B cell (primary cell): ENCODE data around the gene KNOP1. TPM values are rescaled to one million over a fixed set of nuclear protein-coding genes. Genes with fewer than 3 reads are reported as not detected.

Source experiments
- ATAC-seq: fragments of 200-7000 bp; cut with Tn5 transposase; one replicate; pipeline ENCODE4 v1.10.0; 2021; ENCODE audit warnings: low read depth, mild to moderate bottlenecking, moderate number of reproducible peaks, moderate library complexity
- CTCF ChIA-PET: fragments of 350-600 bp; sonication (Branson Sonifier 250); formaldehyde crosslinking; loops from one replicate; lab custom pipeline; 2021; ENCODE audit warnings: antibody characterized with exemption, inconsistent platforms; lab: Charles Lee
- POLR2A ChIA-PET: fragments of 350-600 bp; sonication (Branson Sonifier 250); formaldehyde crosslinking; loops from one replicate; lab custom pipeline; 2021; ENCODE audit warnings: antibody characterized with exemption; lab: Charles Lee
- DNase-seq: peaks from one replicate; pipeline ENCODE4 v3.0.0; 2013
- H2AFZ ChIP-seq: 2 replicates; pipeline ENCODE4 v1.6.1; 2012; ENCODE audit warnings: mild to moderate bottlenecking, low read depth, low read length; ENCODE audit not compliant: insufficient read depth, poor library complexity, severe bottlenecking
- H3K27ac ChIP-seq, 2 donors: 1 replicate in 1 of 2; 2 replicates in 1 of 2; pipeline ENCODE4 v1.5.1; 2012 to 2013; ENCODE audit warnings: low read length in 2 of 2, mild to moderate bottlenecking in 2 of 2, moderate library complexity in 1 of 2
- H3K27me3 ChIP-seq, 4 experiments: fragments of 200-600 bp in 1 of 4; sonication (generic) in 1 of 4; replicated peaks in 1 of 4; 1 replicate in 2 of 4; 2 replicates in 2 of 4; pipeline versions ENCODE4 v1.6.1 to v1.7.0; 2013 to 2016; ENCODE audit warnings: low read length in 3 of 4, mild to moderate bottlenecking in 2 of 4, mixed read lengths in 1 of 4, moderate library complexity in 1 of 4; ENCODE audit not compliant: insufficient read depth in 4 of 4, control insufficient read depth in 3 of 4; ENCODE audit errors: control extremely low read depth in 1 of 4
- H3K36me3 ChIP-seq, 2 experiments: replicated peaks in 1 of 2; 1 replicate in 1 of 2; 2 replicates in 1 of 2; pipeline versions ENCODE4 v1.6.1 to v1.7.1; 2013; ENCODE audit warnings: low read length in 1 of 2; ENCODE audit not compliant: insufficient read depth in 2 of 2, control insufficient read depth in 1 of 2; ENCODE audit errors: control extremely low read depth in 1 of 2, extremely low read depth in 1 of 2
- H3K4me1 ChIP-seq, 2 donors: fragments of 200-600 bp in 1 of 2; sonication (generic) in 1 of 2; 1 replicate in 1 of 2; 2 replicates in 1 of 2; pipeline versions ENCODE4 v1.5.1 to v1.6.1; 2013 to 2017; ENCODE audit warnings: low read length in 2 of 2; ENCODE audit not compliant: control insufficient read depth in 2 of 2, insufficient read depth in 2 of 2
- H3K4me2 ChIP-seq: replicated peaks from 2 replicates; pipeline ENCODE3; 2012; ENCODE audit warnings: mild to moderate bottlenecking, low read depth, low read length; ENCODE audit not compliant: poor library complexity, severe bottlenecking
- H3K4me3 ChIP-seq, 5 experiments: fragments of 200-600 bp in 1 of 5; sonication (generic) in 1 of 5; 1 replicate in 3 of 5; 2 replicates in 2 of 5; pipeline versions ENCODE4 v1.5.1 to v1.7.0; 2011 to 2016; ENCODE audit warnings: low read length in 4 of 5, mild to moderate bottlenecking in 4 of 5, low read depth in 2 of 5, control low read depth in 1 of 5, moderate library complexity in 1 of 5; ENCODE audit not compliant: insufficient read depth in 1 of 5; ENCODE audit errors: control extremely low read depth in 1 of 5, extremely low read depth in 1 of 5
- H3K79me2 ChIP-seq: fragments of 200-600 bp; sonication (generic); one replicate; pipeline ENCODE4 v1.6.0; 2016; ENCODE audit warnings: low read length; ENCODE audit not compliant: control insufficient read depth, insufficient read depth
- H3K9ac ChIP-seq: fragments of 200-600 bp; sonication (generic); 2 replicates; pipeline ENCODE4 v1.6.1; 2017; ENCODE audit warnings: mild to moderate bottlenecking, low read length, moderate library complexity
- H3K9me3 ChIP-seq, 3 donors: one replicate each; pipeline versions ENCODE4 v1.6.1 to v1.7.1; 2013; ENCODE audit warnings: low read length in 2 of 3; ENCODE audit not compliant: control insufficient read depth in 2 of 3, insufficient read depth in 1 of 3; ENCODE audit errors: control extremely low read depth in 1 of 3
- H4K20me1 ChIP-seq: 2 replicates; pipeline ENCODE4 v1.6.0; 2012; ENCODE audit warnings: mild to moderate bottlenecking, low read length; ENCODE audit not compliant: insufficient read depth, control insufficient read depth, poor library complexity, severe bottlenecking
- H3K27ac Mint-ChIP-seq: one replicate; pipeline ENCODE4 v1.8.0; 2021; ENCODE audit warnings: mixed read lengths
- H3K27me3 Mint-ChIP-seq: one replicate; pipeline ENCODE4 v1.8.0; 2021; ENCODE audit warnings: mixed read lengths
- H3K4me1 Mint-ChIP-seq: one replicate; pipeline ENCODE4 v1.8.0; 2021; ENCODE audit warnings: mixed read lengths
- H3K4me3 Mint-ChIP-seq: one replicate; pipeline ENCODE4 v1.8.0; 2021; ENCODE audit warnings: mixed read lengths
- H3K9me3 Mint-ChIP-seq: one replicate; pipeline ENCODE4 v1.8.0; 2022; ENCODE audit warnings: mixed read lengths; ENCODE audit not compliant: insufficient read depth
- CTCF ChIP-seq: fragments of 200-600 bp; IDR thresholded peaks from one replicate; pipeline ENCODE4 v1.8.0; 2022; ENCODE audit warnings: antibody characterized with exemption, mild to moderate bottlenecking
- EZH2 ChIP-seq: IDR thresholded peaks from 2 replicates; pipeline ENCODE4 v1.6.1; 2012; ENCODE audit warnings: borderline replicate concordance, low read depth, mild to moderate bottlenecking, moderate library complexity, low read length; ENCODE audit not compliant: insufficient read depth, poor library complexity, severe bottlenecking
- WGBS: methylation state at CpG from one replicate; pipeline ENCODE4 v1.1.5; 2013; ENCODE audit warnings: missing lambda C conversion rate; ENCODE audit not compliant: insufficient coverage; 5-methylcytosine and 5-hydroxymethylcytosine counted together
- intact Hi-C: fragments of 100-400 bp; cut with micrococcal nuclease; formaldehyde crosslinking; loops from one replicate; pipeline ENCODE4 v1.10.0; 2022
- polyA plus RNA-seq: library from polyadenylated mRNA; depleted of rRNA; stranded (reverse); fragments of >200 nt; gene quantifications from 2 replicates; pipeline ENCODE4 v1.2.3, GENCODE V29; 2012
- total RNA-seq, 2 donors: library from RNA; stranded (reverse); fragments of 120-200 nt in 1 of 2; gene quantifications; 1 replicate in 1 of 2; 2 replicates in 1 of 2; pipeline versions ENCODE4 v1.2.3 to v1.2.4, GENCODE V29; 2013 to 2022

KNOP1 gene
- total and polyA plus RNA-seq, 2 donors (not counting 1 experiment from before 2014, with no cell fraction given), result 1.6 to 16.9 TPM

- H3K4me2 ChIP-seq, result no peak overlapping the region
- peaks cover 0 to 44% of the 10 kb centered on the region in 2 experiments for H3K36me3 ChIP-seq
- Mint-ChIP-seq H3K9me3 (no peaks in the 10 kb centered on the region), H3K4me1 (peaks cover 13% of the 10 kb centered on the region), H3K4me3 (no peak overlapping the region), H3K27me3 (no peaks in the 10 kb centered on the region), H3K27ac (no peak overlapping the region)
- no peak overlapping the region for H3K4me3 ChIP-seq
- TF ChIP-seq EZH2, result no peak
- H3K9me3 ChIP-seq, result no peaks in the 10 kb centered on the region
- H3K79me2 ChIP-seq, result peaks cover 38% of the 10 kb centered on the region
- no peak for ATAC-seq
- 97% methylated on average over 9 of the region's 11 CpGs for WGBS
- peaks cover 8% of the 10 kb centered on the region in 2 donors for H3K4me1 ChIP-seq
- POLR2A ChIA-PET, result no interaction called here
- H4K20me1 ChIP-seq, result peaks cover 12% of the 10 kb centered on the region
- no peak overlapping the region for H2AFZ ChIP-seq
- intact Hi-C loops, result no loop called here
- H3K9ac ChIP-seq, result no peak overlapping the region
- no peak overlapping the region for H3K27ac ChIP-seq
- CTCF ChIA-PET, result no interaction called here
- DNase-seq, result no peak
- no peaks in the 10 kb centered on the region for H3K27me3 ChIP-seq
These were observed 5.5 kb downstream of the KNOP1 start for GRCh38 chr16:19712418-19713058.

- Histone ChIP-seq H3K27ac (no peak overlapping the region), H3K27me3 (no peaks in the 10 kb centered on the region), H2AFZ (no peak overlapping the region), H4K20me1 (peaks cover 12% of the 10 kb centered on the region), H3K9me3 (no peaks in the 10 kb centered on the region), H3K4me3 (no peak overlapping the region), H3K4me2 (no peak overlapping the region), H3K36me3 (peaks cover 0 to 46% of the 10 kb centered on the region in 2 experiments), H3K4me1 (no peaks in the 10 kb centered on the region), H3K79me2 (peaks cover 30% of the 10 kb centered on the region), H3K9ac (no peak overlapping the region)
- H3K27me3 Mint-ChIP-seq, result no peaks in the 10 kb centered on the region
- DNase-seq, result no peak
- WGBS, result 96% methylated on average over 10 of the region's 12 CpGs
- POLR2A ChIA-PET, result no interaction called here
- H3K4me1 Mint-ChIP-seq, result peaks cover 6% of the 10 kb centered on the region
- no peaks in the 10 kb centered on the region for H3K9me3 Mint-ChIP-seq
- no peak overlapping the region for H3K4me3 Mint-ChIP-seq
- no peak overlapping the region for H3K27ac Mint-ChIP-seq
- ATAC-seq, result no peak
- intact Hi-C loops, result no loop called here
- CTCF ChIA-PET, result no interaction called here
- TF ChIP-seq CTCF (no peak), EZH2 (no peak)
These were observed 6.4 kb downstream of the KNOP1 start for GRCh38 chr16:19711643-19712042.
